CD4-positive, alpha-beta T cell treated with Interleukin-17A for 1 hour (primary cell): ENCODE measurements around the gene AADAT.

Experiments used
- DNase-seq: peaks from one replicate; pipeline ENCODE4 v3.0.0-alpha.2; 2020

Gene AADAT

DNA sequence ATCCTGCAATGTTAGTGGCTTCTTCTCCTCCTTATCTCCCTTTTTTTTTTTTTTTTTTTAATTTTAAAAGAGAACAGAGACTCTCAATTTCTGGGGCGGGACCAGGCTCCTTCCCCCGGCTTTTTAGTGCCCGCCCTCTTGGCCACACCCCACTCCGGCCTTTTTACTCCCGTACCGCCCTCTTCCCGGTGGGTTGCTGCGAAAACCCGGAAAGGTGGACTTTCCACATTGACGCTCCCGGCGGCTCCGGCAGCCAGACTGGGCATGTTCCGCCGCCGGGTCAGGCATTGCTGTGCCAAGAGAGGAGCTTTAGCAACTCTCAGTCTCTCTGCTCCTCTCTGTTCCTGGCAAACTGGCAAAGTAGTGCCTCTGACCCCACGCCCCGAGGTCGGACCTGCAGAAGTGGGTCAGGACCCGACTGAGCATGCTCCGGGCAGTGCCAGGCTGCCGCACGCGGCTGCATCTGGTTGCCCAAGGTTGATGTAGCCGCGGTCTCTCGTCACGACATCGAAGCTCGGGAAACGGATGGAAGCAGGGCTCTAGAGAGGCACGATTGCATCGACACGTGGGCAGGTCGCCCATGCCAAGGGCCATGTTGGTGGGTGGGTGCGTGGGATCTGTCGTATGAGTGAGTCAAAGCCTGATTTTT lies 62.5 kb downstream of the AADAT start:
- peak; percentile 94 for DNase-seq

GRCh38 chr4:170026253-170027021 lies 63.3 kb downstream of the AADAT start, which contains the start of gene MFAP3L:
Gene MFAP3L (minus strand): TSS chr4:170026395. CDS start chr4:170005877, 20,518 bp downstream.
- DNase-seq = peak; percentile 86

GRCh38 chr4:170025523-170026252 lies 64.1 kb downstream of the AADAT start:
- no peak for DNase-seq

- DNase-seq = no peak
These were observed 67.5 kb downstream of the AADAT start for GRCh38 chr4:170022211-170022610.

- no peak for DNase-seq
These were observed 72.5 kb downstream of the AADAT start for GRCh38 chr4:170017252-170017651.

DNA sequence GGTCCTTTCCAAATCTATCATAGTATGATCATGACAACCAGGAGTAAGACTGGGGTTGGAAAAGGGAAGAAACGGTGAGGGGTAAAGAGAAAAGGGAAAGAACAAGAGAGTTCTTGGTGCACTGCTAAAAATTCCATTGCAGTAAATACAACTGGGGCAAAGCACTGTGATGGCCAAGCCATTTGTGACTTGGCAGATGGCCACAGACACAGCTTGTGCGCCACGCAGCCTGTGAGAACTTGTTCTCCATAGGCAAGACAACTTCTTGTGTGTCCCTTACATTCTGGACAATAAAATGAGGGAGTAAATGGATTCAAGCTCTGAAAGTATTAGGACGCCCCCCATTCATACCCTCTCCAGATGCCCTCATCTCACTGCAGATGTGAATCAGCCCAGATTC lies 74.5 kb downstream of the AADAT start:
- no peak for DNase-seq

GRCh38 chr4:170014359-170015011 lies 75.3 kb downstream of the AADAT start:
- DNase-seq = no peak

DNA sequence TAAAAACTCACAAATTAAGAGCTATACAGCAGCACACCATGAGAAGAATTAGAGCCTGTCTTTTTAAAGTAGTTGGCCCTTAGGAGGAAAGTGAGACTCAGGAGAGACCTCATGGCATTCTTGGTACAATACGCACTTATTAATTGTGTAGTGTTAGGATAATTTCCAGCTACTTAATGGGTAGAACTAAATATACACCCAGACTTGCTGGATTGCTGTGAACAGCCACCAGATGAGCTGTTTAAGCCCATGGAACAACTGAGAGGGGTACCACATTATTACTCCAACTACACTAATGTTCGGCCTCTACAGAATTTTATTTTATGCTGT lies 77.2 kb downstream of the AADAT start:
- no peak for DNase-seq

DNA sequence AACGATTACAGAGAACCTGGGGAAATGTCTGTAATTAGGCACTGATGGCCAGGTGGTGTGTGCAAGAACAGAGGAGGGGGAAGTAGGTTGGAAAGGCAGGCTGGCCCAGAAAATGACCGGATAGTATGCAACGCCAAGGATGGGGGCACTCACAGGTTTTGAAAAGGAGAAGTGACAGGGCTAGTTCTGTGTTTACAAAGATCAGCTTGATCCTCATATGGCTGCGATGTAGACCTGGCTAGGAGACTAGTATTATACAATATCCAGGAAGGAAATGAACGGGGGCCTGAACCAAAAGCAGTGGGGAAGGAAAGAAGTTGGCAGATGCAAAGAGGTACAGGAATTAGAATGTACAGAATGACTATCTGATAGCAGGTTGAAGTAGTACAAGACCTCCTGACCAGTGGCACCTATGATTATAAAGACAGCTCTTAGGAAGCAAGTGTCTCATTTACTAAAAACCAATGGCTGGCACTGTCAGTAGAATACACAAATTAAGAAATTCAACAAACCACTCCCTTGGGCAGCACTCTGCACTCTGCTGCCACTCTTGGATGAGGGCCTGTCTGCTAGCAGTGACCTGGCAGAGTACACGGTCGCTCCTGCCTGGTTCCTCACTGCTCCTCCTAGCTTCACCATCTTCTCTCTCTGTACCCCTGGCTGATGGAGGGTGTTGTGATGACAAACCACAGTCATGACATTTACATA lies 77.7 kb downstream of the AADAT start:
- DNase-seq = no peak
